Mucosa of rectum (tissue), 2 donors: ENCODE measurements around the gene CCDC196.

Source experiments
- H3K27ac ChIP-seq, 2 donors: one replicate each; pipeline ENCODE4 v1.7.0; 2013; ENCODE audit warnings: inconsistent platforms in 2 of 2, low read depth in 2 of 2, low read length in 2 of 2
- H3K27me3 ChIP-seq, 2 donors: one replicate each; pipeline ENCODE4 v1.7.0; 2013; ENCODE audit warnings: low read length in 2 of 2; ENCODE audit not compliant: control insufficient read depth in 2 of 2, insufficient read depth in 2 of 2
- H3K36me3 ChIP-seq, 2 donors: one replicate each; pipeline ENCODE4 v1.7.0; 2013; ENCODE audit warnings: low read length in 2 of 2; ENCODE audit not compliant: control insufficient read depth in 2 of 2, insufficient read depth in 2 of 2
- H3K4me1 ChIP-seq, 2 donors: one replicate each; pipeline ENCODE4 v1.7.0; 2013; ENCODE audit warnings: low read length in 2 of 2, mild to moderate bottlenecking in 1 of 2; ENCODE audit not compliant: control insufficient read depth in 2 of 2, insufficient read depth in 2 of 2
- H3K4me3 ChIP-seq, 2 donors: one replicate each; pipeline ENCODE4 v1.7.0; 2013; ENCODE audit warnings: low read length in 2 of 2
- H3K9ac ChIP-seq, 2 donors: one replicate each; pipeline ENCODE4 v1.7.0; 2013; ENCODE audit warnings: low read length in 2 of 2, low read depth in 1 of 2, mild to moderate bottlenecking in 1 of 2
- H3K9me3 ChIP-seq, 2 donors: one replicate each; pipeline ENCODE4 v1.7.0; 2013; ENCODE audit warnings: low read length in 2 of 2; ENCODE audit not compliant: control insufficient read depth in 2 of 2
- donor health status: healthy.
- donor health status: Normal muscosa, but diverticular disease.

The CCDC196 gene

DNA sequence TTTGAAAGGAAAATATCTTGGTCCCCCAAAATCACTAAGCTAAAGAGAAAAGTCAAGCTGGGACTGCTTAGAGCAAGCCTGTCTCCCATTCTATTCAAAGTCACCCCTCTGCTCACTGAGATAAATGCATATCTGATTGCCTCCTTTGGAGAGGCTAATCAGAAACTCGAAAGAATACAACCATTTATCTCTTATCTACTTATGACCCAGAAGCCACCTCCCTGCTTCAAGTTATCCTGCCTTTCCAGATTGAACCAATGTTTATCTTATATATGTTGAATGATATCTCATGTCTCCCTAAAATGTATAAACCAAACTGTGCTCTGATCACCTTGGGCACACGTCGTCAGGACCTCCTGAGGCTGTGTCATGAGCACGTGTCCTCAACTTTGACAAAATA lies 14.6 kb upstream of the CCDC196 start:
- no peaks in the 10 kb centered on the region for H3K4me1 ChIP-seq
- H3K36me3 ChIP-seq = no peaks in the 10 kb centered on the region
- no peak overlapping the region for H3K9ac ChIP-seq
- H3K9me3 ChIP-seq = peaks cover 0 to 3% of the 10 kb centered on the region in 2 donors
- no peak overlapping the region for H3K27ac ChIP-seq
- H3K27me3 ChIP-seq = no peaks in the 10 kb centered on the region
- no peak overlapping the region for H3K4me3 ChIP-seq

DNA sequence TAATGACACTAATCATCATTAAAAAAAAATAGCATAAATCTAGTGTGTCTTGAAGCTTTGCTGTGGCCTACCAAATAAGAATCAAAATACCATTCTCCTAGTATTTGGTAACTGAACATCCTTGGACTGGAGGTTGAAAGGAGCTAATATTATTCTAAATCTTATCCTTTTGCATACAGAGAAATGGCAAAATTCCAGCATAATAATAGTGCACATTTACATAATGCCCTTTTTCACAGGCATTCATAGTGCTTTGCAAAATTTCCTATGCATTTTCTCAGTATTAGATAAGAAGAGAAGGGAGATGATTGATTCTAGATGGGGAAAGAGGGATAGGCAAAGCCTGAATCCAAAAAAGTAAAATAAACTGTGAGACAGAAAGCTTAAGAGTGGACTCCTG lies 13.9 kb upstream of the CCDC196 start:
- Histone ChIP-seq H3K27ac (no peak overlapping the region), H3K9ac (no peak overlapping the region), H3K36me3 (no peaks in the 10 kb centered on the region), H3K4me3 (no peak overlapping the region), H3K4me1 (no peaks in the 10 kb centered on the region), H3K27me3 (no peaks in the 10 kb centered on the region), H3K9me3 (peaks cover 0 to 3% of the 10 kb centered on the region in 2 donors)

DNA sequence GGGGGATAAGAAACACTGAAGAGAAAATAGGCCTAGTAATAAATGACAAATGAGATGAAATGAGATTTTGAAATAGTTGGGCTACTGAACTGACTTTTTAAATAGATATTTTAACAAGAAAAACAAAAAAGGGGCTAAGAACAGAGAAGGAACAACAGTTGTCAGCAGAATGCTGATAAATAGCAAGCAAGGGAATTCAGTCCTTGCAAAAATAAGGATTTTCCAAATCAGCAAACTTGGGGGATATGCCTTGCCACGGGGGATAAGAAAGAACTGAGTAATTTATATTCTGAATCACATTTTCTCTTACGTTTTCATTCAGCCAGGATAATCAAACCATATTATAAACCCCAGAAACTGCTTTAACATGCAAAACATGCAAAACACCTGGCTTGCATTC lies 12.9 kb upstream of the CCDC196 start:
- Histone ChIP-seq H3K4me3 (no peak overlapping the region), H3K36me3 (no peaks in the 10 kb centered on the region), H3K9me3 (peaks cover 0 to 3% of the 10 kb centered on the region in 2 donors), H3K9ac (no peak overlapping the region), H3K4me1 (no peaks in the 10 kb centered on the region), H3K27ac (no peak overlapping the region), H3K27me3 (no peaks in the 10 kb centered on the region)

DNA sequence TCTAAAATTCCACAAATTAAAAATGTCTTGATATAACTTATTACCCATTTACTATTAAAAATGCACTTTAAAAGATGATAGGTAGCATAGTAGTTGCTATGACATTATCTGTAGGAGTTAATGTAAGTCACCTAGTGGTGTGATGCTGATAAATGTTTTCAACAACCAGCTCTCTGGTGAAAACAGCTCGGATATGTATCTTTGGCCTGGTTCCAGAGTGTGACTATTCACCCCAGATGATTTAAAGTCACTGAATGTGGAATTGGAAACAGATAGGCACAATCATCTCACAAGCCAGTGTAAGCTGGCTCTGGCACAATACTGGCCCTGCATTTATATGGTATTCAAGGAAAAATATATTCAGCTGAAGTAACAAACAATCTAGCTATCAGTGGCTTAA lies 9.2 kb upstream of the CCDC196 start:
- Histone ChIP-seq H3K4me1 (no peaks in the 10 kb centered on the region), H3K36me3 (no peaks in the 10 kb centered on the region), H3K9ac (no peak overlapping the region), H3K9me3 (no peaks in the 10 kb centered on the region), H3K27me3 (no peaks in the 10 kb centered on the region), H3K27ac (no peak overlapping the region), H3K4me3 (no peak overlapping the region)

DNA sequence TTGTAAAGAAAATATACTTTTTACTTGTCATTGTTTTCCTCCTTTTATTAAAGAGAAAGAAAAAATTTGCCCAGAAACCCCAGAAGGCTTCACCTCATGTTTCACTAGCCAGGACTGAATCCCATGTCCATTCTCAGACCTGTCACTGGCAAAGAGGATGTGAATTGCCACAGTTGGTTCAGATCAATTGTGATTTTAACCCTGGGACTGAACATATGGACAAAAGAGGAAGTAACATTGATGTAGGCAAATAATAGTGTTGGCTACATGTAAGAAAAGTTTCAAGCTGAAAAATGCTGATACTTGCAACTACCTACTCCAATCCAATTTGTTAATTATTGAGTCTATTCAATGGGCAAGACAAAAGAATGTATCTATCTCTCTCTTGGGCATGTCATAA lies 8.6 kb upstream of the CCDC196 start:
- no peak overlapping the region for H3K9ac ChIP-seq
- H3K27me3 ChIP-seq = no peaks in the 10 kb centered on the region
- no peak overlapping the region for H3K27ac ChIP-seq
- H3K9me3 ChIP-seq = no peaks in the 10 kb centered on the region
- no peaks in the 10 kb centered on the region for H3K36me3 ChIP-seq
- no peaks in the 10 kb centered on the region for H3K4me1 ChIP-seq
- H3K4me3 ChIP-seq = no peak overlapping the region

DNA sequence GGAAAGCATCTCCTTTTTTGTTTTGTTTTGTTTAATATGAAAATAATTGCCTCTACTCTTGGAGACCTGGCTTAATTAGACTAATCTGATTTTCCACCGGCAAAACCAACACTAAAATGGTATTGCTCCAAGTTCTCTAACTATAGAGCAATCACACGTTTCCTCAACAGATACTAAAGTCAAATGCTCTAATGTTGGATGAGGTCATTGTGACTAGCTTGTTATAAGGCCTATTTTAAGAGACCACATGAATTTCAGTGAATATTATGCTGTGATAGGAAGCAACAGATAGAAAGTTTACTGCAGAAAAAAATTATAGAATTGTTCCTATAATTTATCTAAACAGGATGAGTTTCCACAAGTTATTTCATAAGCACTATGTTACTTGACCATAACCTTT lies 3.3 kb upstream of the CCDC196 start:
- H3K27me3 ChIP-seq = no peaks in the 10 kb centered on the region
- H3K4me3 ChIP-seq = no peak overlapping the region
- H3K36me3 ChIP-seq = no peaks in the 10 kb centered on the region
- H3K9ac ChIP-seq = no peak overlapping the region
- no peaks in the 10 kb centered on the region for H3K9me3 ChIP-seq
- no peaks in the 10 kb centered on the region for H3K4me1 ChIP-seq
- H3K27ac ChIP-seq = no peak overlapping the region

DNA sequence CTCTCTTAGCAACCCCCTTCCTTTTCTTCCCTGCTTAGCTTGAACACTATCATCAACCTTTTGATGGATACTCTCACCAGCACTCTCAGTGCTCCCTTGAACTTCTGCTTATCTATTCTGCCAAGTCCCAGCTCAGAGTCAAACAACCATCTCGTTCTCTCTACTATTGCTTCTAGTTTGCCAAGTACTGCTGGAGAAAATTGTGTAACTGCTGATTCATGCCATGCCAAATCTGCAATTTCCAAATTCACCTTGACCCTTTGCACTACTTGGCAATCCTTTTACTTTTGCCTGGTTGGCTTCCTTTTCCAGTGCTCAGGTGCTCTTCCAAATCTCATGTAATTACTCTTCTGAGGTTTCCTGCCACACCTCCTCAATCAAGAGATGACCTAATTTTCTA lies 2.8 kb upstream of the CCDC196 start:
- Histone ChIP-seq H3K9ac (no peak overlapping the region), H3K9me3 (no peaks in the 10 kb centered on the region), H3K27ac (no peak overlapping the region), H3K36me3 (no peaks in the 10 kb centered on the region), H3K27me3 (no peaks in the 10 kb centered on the region), H3K4me3 (no peak overlapping the region), H3K4me1 (no peaks in the 10 kb centered on the region)

DNA sequence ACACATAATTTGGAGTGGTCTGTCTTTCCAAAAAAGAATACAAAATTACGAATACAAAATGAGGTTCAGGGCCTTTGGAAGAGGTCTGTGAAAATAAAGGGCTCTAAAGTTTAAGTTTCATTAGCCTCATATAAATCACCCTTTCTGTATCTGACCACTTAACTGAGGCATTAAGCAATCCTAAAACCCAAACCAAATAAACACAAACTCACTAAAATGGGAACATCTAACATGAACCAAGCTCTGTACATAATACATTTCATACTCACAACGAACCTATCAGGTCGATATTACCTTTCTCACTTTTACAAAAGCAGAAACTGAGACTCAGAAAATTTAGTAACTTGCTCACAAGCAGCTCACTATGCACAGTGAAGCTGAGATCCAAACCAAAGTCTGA lies 1.1 kb upstream of the CCDC196 start:
- Histone ChIP-seq H3K9ac (no peak overlapping the region), H3K4me1 (no peaks in the 10 kb centered on the region), H3K36me3 (no peaks in the 10 kb centered on the region), H3K27ac (no peak overlapping the region), H3K4me3 (no peak overlapping the region), H3K9me3 (no peaks in the 10 kb centered on the region), H3K27me3 (no peaks in the 10 kb centered on the region)

DNA sequence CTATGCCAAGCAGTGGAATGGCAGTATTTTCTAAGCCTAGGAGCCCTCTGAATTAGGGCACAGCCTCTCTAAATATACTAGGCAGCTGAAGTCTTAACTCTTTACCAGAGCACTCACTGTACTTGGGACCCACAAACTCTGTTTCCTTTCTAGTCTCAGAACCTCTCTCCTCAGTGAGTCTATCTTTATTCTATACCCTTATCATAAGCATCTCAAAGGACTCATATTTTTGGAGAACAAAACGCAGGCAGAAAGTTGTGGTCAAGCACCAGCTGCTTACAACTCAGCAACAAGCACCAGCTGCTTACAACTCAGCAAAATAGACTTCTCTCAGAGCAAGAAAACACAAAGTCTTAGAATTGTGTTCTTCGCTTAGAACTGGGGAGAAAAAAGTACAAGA lies 993 bp downstream of the CCDC196 start:
- H3K4me1 ChIP-seq = no peaks in the 10 kb centered on the region
- H3K27ac ChIP-seq = no peak overlapping the region
- no peak overlapping the region for H3K9ac ChIP-seq
- no peaks in the 10 kb centered on the region for H3K36me3 ChIP-seq
- H3K9me3 ChIP-seq = no peaks in the 10 kb centered on the region
- H3K27me3 ChIP-seq = no peaks in the 10 kb centered on the region
- H3K4me3 ChIP-seq = no peak overlapping the region

DNA sequence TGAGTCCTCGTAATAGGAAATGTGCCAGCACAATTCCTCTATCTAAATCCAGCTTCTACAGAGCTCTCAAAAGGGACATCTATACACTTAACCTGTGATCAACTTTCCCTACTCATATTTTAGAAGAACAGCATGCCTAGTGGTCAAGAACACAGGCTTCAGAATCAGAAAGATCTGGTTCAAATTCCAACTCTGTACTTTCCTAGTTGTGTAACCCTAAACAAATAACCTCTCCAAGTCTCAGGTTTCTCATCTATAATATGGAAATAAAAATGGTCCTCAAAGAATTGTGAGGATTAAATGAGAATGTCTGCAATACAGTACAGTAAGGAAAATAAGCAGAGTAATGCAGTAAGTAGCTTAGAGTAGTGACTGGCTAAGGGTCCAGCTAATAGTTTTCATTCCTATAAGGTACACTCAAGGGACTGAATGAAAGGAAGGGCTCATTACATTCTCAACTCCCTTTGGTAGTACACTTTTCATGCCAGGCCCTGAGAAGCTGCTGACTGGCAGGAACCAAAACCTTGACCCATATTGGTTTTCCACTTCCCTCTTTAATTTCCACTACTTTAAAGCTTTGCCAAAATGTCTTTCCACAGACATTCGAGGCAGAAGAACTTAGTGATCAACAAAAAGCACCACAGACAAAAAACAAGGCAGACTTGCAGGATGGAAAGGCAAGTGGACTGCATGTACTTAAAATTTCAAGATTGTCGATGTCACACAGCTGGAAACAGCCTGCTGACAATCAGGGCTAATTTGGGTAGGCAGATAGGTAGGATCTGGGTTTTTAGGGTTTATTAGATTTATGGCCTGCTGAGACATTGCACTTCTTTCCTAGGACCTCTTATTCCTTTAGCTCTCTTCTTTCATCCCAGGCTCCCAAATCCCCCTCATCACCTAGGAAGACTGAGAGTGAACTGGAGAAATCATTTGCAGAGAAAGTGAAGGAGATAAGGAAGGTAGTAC lies 4.3 kb downstream of the CCDC196 start:
- Histone ChIP-seq H3K27ac (no peak overlapping the region), H3K4me1 (no peaks in the 10 kb centered on the region)

More for the DNA sequence above, 4.3 kb downstream of the CCDC196 start:
- no peaks in the 10 kb centered on the region for H3K9me3 ChIP-seq
- H3K9ac ChIP-seq = no peak overlapping the region
- no peak overlapping the region for H3K4me3 ChIP-seq
- H3K36me3 ChIP-seq = no peaks in the 10 kb centered on the region
- H3K27me3 ChIP-seq = no peaks in the 10 kb centered on the region
